Thyroid gland (tissue), 4 donors: ENCODE results near the gene FBXO2. TPM values are rescaled to one million over a fixed set of nuclear protein-coding genes. Genes with fewer than 3 reads are reported as not detected.

Experiments used
- DNase-seq, 2 donors: peaks; one replicate each; pipeline ENCODE4 v3.0.0-alpha.2; 2019
- H3K27ac ChIP-seq, 3 donors: fragments of 200-600 bp; sonication (generic); 1 replicate in 2 of 3; 2 replicates in 1 of 3; pipeline ENCODE4 v1.5.1; 2016 to 2019; ENCODE audit warnings: mild to moderate bottlenecking in 1 of 3, moderate library complexity in 1 of 3
- H3K27me3 ChIP-seq: fragments of 200-600 bp; sonication (generic); one replicate; pipeline ENCODE4 v1.5.1; 2019
- H3K36me3 ChIP-seq, 2 donors: fragments of 200-600 bp; sonication (generic); one replicate each; pipeline ENCODE4 v1.5.1; 2016 to 2019
- H3K4me1 ChIP-seq, 2 donors: fragments of 200-600 bp; sonication (generic); one replicate each; pipeline ENCODE4 v1.5.1; 2017 to 2019
- H3K4me3 ChIP-seq, 3 donors: fragments of 200-600 bp; sonication (generic); replicated peaks in 1 of 3; 1 replicate in 2 of 3; 2 replicates in 1 of 3; pipeline ENCODE4 v1.5.1; 2016; ENCODE audit warnings: mild to moderate bottlenecking in 1 of 3
- H3K9me3 ChIP-seq: fragments of 200-600 bp; sonication (generic); one replicate; pipeline ENCODE4 v1.5.1; 2017
- POLR2A ChIP-seq, 2 donors: fragments of 450-650 bp; IDR thresholded peaks; one replicate each; pipeline ENCODE4 v1.6.1; 2017; ENCODE audit warnings: antibody characterized with exemption in 2 of 2, mild to moderate bottlenecking in 2 of 2, moderate library complexity in 1 of 2
- WGBS, 2 donors: methylation state at CpG; one replicate each; pipeline ENCODE4 v1.1.5; 2017; 5-methylcytosine and 5-hydroxymethylcytosine counted together
- intact Hi-C: fragments of 100-400 bp; cut with DNase I; formaldehyde crosslinking; loops from one replicate; pipeline ENCODE4 v1.15.1; 2023
- total RNA-seq, 4 donors: library from RNA; depleted of rRNA; stranded (reverse); fragments of >200 nt; gene quantifications; one replicate each; pipeline ENCODE4 v1.2.3, GENCODE V29; 2016
- TF ChIP-seq, protein P1 (sequence below), 6 experiments: fragments of 200-600 bp in 3 of 6; fragments of 450-650 bp in 3 of 6; sonication (generic) in 3 of 6; IDR thresholded peaks; one replicate each; pipeline ENCODE4 v1.5.1; 2016 to 2019; ENCODE audit warnings: antibody characterized with exemption in 6 of 6, mild to moderate bottlenecking in 2 of 6, inconsistent platforms in 1 of 6, moderate library complexity in 1 of 6

FBXO2 gene
- total RNA-seq, 4 donors from 2014 or later: 4.3 to 9.9 (median 6.7) TPM

DNA sequence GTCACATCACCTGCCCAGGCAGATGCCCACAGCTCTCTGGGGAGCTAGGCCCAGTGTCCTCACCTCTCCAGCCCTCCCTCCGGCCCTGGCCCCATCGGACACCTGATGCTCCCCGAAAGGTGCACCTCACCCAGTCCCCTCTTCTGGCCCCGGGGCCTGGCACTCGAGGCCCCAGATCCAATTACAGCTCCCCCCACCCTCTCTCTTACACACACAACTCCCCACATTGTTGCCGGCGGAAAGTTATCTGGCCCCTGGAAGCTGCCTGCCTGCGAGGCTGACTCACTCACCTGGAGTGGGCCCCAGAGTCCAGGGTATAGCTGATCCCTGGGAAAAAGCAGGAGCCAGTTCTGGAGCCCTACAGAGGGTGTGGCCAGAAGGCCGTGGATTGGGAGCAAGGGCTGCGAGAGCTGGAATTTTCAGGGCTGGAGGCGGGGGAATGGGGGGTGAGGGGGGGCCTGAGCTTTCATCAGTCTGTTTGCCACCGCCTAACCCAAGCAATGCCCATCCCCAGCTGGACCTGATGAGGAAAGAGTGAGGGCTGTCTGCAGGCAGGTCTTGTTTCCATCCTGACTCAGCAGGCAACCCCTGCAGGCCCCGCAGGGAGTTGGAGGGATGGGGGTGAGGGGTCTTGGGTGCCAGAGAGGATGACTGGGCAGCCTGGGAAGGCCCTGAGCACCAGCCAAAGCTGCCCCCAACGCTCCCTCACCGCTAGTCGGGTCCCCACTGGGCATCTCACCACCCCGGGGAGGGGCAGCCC is 948 bp downstream of the FBXO2 start:
- intact Hi-C loops: loop anchor here (10.0 kb wide), 1 partner anchor 152 kb away; the partner anchor contains the start of genes CLCN6 and MTHFR
- Histone ChIP-seq H3K27ac (peak overlapping the region in 1 of 3 donors; percentile 68), H3K9me3 (no peaks in the 10 kb centered on the region), H3K36me3 (peaks cover 0 to 3% of the 10 kb centered on the region in 2 donors), H3K4me3 (no peak overlapping the region), H3K4me1 (peaks cover 12 to 34% of the 10 kb centered on the region in 2 donors), H3K27me3 (no peaks in the 10 kb centered on the region)
- 73 to 77% methylated on average over 14 to 17 of the region's 17 CpGs for WGBS, 2 donors
- TF ChIP-seq, protein P1, sequence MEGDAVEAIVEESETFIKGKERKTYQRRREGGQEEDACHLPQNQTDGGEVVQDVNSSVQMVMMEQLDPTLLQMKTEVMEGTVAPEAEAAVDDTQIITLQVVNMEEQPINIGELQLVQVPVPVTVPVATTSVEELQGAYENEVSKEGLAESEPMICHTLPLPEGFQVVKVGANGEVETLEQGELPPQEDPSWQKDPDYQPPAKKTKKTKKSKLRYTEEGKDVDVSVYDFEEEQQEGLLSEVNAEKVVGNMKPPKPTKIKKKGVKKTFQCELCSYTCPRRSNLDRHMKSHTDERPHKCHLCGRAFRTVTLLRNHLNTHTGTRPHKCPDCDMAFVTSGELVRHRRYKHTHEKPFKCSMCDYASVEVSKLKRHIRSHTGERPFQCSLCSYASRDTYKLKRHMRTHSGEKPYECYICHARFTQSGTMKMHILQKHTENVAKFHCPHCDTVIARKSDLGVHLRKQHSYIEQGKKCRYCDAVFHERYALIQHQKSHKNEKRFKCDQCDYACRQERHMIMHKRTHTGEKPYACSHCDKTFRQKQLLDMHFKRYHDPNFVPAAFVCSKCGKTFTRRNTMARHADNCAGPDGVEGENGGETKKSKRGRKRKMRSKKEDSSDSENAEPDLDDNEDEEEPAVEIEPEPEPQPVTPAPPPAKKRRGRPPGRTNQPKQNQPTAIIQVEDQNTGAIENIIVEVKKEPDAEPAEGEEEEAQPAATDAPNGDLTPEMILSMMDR (IDR thresholded peaks at IDR 0.05): no peak
- TF ChIP-seq POLR2A (IDR thresholded peaks at IDR 0.05): no peak
- peak in 1 of 2 donors; percentile 24 for DNase-seq

GRCh38 chr1:11652203-11652780 is 1.9 kb downstream of the FBXO2 start:
- peaks cover 12 to 34% of the 10 kb centered on the region in 2 donors for H3K4me1 ChIP-seq
- H3K36me3 ChIP-seq: peaks cover 0 to 3% of the 10 kb centered on the region in 2 donors
- no peaks in the 10 kb centered on the region for H3K9me3 ChIP-seq
- TF ChIP-seq, protein P1 (IDR thresholded peaks at IDR 0.05): no peak
- TF ChIP-seq POLR2A (IDR thresholded peaks at IDR 0.05): no peak
- no peaks in the 10 kb centered on the region for H3K27me3 ChIP-seq
- intact Hi-C loops: loop anchor here (10.0 kb wide), 1 partner anchor 153 kb away; the partner anchor contains the start of genes CLCN6 and MTHFR
- 89 to 94% methylated on average over 11 of the region's 11 CpGs for whole genome bisulfite sequencing, 2 donors
- no peak overlapping the region for H3K4me3 ChIP-seq
- DNase-seq: no peak
- no peak overlapping the region for H3K27ac ChIP-seq

DNA sequence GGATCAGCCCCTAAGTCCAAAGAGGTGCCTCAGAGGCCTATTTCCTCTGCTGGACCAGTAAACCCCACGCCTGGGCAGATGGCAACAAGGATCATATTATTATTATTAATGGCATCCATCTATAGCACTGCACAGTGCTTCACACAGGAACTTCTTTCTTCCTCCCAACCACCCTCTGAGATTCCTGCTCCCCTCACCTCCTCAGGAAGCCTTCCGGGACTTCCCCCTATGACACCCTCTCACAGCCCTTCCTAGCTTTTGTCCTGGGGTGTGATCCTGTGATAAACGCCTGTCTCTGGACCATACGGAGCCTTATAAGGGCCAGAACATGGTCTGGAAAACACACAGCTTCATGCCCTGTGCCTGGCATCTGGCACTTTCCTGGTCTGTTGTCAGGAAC is 3.2 kb downstream of the FBXO2 start:
- H3K27ac ChIP-seq: no peak overlapping the region
- no peak overlapping the region for H3K4me3 ChIP-seq
- TF ChIP-seq POLR2A (IDR thresholded peaks at IDR 0.05): no peak
- TF ChIP-seq, protein P1 (IDR thresholded peaks at IDR 0.05): no peak
- H3K36me3 ChIP-seq: no peaks in the 10 kb centered on the region
- DNase-seq: no peak
- intact Hi-C loops: loop anchor here (10.0 kb wide), 1 partner anchor 154 kb away; the partner anchor contains the start of genes CLCN6 and MTHFR
- 85 to 93% methylated on average over 4 of the region's 4 CpGs for WGBS, 2 donors
- no peaks in the 10 kb centered on the region for H3K27me3 ChIP-seq
- peaks cover 12 to 34% of the 10 kb centered on the region in 2 donors for H3K4me1 ChIP-seq
- H3K9me3 ChIP-seq: no peaks in the 10 kb centered on the region

DNA sequence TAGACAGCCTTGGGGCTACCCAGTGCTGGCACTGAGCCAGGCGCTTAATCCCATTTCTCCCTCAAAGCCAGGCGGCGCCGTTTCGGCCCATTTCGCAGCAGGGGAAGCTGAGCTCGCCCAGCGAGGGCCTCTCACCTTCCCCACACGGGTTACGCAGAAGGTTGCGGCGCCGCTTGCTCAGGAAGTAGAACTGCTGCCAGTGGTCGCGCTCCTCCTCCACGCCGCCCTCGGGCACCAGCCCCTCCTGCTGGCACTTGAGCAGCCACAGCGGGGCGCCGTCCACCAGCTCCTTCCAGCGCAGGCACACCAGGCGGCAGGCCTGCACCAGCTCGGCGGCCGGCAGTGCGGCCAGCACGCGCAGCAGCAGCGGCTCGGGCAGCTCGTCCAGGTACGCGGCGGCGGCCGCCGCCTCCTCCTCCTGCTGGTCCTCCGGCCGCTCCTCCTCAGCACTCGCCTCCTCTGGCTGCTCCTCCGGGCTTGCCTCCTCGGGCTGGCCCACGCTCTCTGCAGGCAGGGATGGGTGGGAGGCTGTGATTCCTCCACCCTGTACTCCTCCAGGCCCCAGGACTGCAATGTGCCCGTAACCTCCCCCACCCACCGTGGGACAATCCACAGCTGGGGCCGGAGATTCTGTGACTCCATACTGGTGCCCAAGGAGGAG is 3.8 kb downstream of the FBXO2 start:
- Histone ChIP-seq H3K27me3 (no peaks in the 10 kb centered on the region), H3K9me3 (no peaks in the 10 kb centered on the region), H3K36me3 (no peaks in the 10 kb centered on the region), H3K4me1 (peaks cover 9 to 29% of the 10 kb centered on the region in 2 donors), H3K27ac (no peak overlapping the region), H3K4me3 (no peak overlapping the region)
- intact Hi-C loops: loop anchor here (10.0 kb wide), 1 partner anchor 154 kb away; the partner anchor contains the start of genes CLCN6 and MTHFR
- WGBS, 2 donors: 46% methylated on average over 2 of the region's 47 CpGs; no CpG with 5 or more reads in 1 of the 2 donors
- TF ChIP-seq POLR2A (IDR thresholded peaks at IDR 0.05): no peak
- TF ChIP-seq, protein P1 (IDR thresholded peaks at IDR 0.05): peak; percentile 18 to 64 (median 50)
- DNase-seq: peak; percentile 68 to 73
